Tibial nerve (tissue), 4 donors: ENCODE results near the gene TBC1D16.
"Not testable (repeated sequence)": the region's sequence is repeated elsewhere in the genome, so short reads cannot be mapped to it uniquely, and the experiment has no call there.

Source experiments
- CTCF ChIP-seq, 5 experiments: fragments of 200-600 bp in 3 of 5; fragments of 450-650 bp in 2 of 5; sonication (generic) in 3 of 5; IDR thresholded peaks; one replicate each; pipeline ENCODE4 v1.5.1; 2016 to 2019; ENCODE audit warnings: antibody characterized with exemption in 5 of 5, mild to moderate bottlenecking in 3 of 5, moderate library complexity in 2 of 5
- EP300 ChIP-seq, 2 donors: sonication (generic); formaldehyde crosslinking; IDR thresholded peaks; one replicate each; pipeline ENCODE4 v1.6.1; 2017; ENCODE audit warnings: antibody characterized with exemption in 2 of 2, mild to moderate bottlenecking in 1 of 2
- POLR2A ChIP-seq, 2 donors: fragments of 450-650 bp; IDR thresholded peaks; one replicate each; pipeline ENCODE4 v1.6.1; 2017; ENCODE audit warnings: antibody characterized with exemption in 2 of 2, mild to moderate bottlenecking in 2 of 2, moderate library complexity in 2 of 2

GRCh38 chr17:80046709-80047108 is 11.0 kb upstream of the TBC1D16 start:
- not testable (repeated sequence) for TF ChIP-seq CTCF, POLR2A, EP300 (IDR thresholded peaks at IDR 0.05)
